Natural killer cell (primary cell): Measurements from ENCODE around the gene C1QTNF4. TPM values are rescaled to one million over a fixed set of nuclear protein-coding genes. Genes with fewer than 3 reads are reported as not detected.
"Not testable (repeated sequence)": the region's sequence is repeated elsewhere in the genome, so short reads cannot be mapped to it uniquely, and the experiment has no call there.

Experiments used
- ATAC-seq, 3 donors: fragments of 150-1000 bp in 2 of 3; fragments of 200-7000 bp in 1 of 3; cut with Tn5 transposase; 1 replicate in 1 of 3; 2 replicates in 2 of 3; pipeline ENCODE4 v1.10.0; 2021; ENCODE audit warnings: mild to moderate bottlenecking in 2 of 3, moderate library complexity in 2 of 3
- DNase-seq, 2 donors: peaks; one replicate each; pipeline versions ENCODE4 v3.0.0 to v3.0.0-alpha.2; 2013 to 2021; ENCODE audit warnings: mixed read lengths in 1 of 2
- H3K27ac ChIP-seq: one replicate; pipeline ENCODE4 v1.5.1; 2013; ENCODE audit warnings: mild to moderate bottlenecking, low read length
- H3K27me3 ChIP-seq: one replicate; pipeline ENCODE4 v1.6.1; 2013; ENCODE audit warnings: low read length; ENCODE audit not compliant: control insufficient read depth, insufficient read depth
- H3K36me3 ChIP-seq: one replicate; pipeline ENCODE4 v1.6.1; 2013; ENCODE audit warnings: low read length; ENCODE audit not compliant: control insufficient read depth, insufficient read depth
- H3K4me1 ChIP-seq: one replicate; pipeline ENCODE4 v1.6.1; 2013; ENCODE audit warnings: low read length; ENCODE audit not compliant: control insufficient read depth, insufficient read depth
- H3K4me3 ChIP-seq: one replicate; pipeline ENCODE4 v1.5.1; 2013; ENCODE audit warnings: low read length
- H3K9me3 ChIP-seq: one replicate; pipeline ENCODE4 v1.6.1; 2013; ENCODE audit warnings: low read length; ENCODE audit not compliant: control insufficient read depth, insufficient read depth
- H3K27ac Mint-ChIP-seq, 2 donors: one replicate each; pipeline ENCODE4 v1.8.0; 2022; ENCODE audit warnings: mild to moderate bottlenecking in 2 of 2, mixed read lengths in 2 of 2, moderate library complexity in 1 of 2
- H3K27me3 Mint-ChIP-seq, 2 donors: one replicate each; pipeline ENCODE4 v1.8.0; 2022; ENCODE audit warnings: low read depth in 2 of 2, mixed read lengths in 2 of 2
- H3K36me3 Mint-ChIP-seq: one replicate; pipeline ENCODE4 v1.8.0; 2022; ENCODE audit warnings: mixed read lengths
- H3K4me1 Mint-ChIP-seq, 2 donors: one replicate each; pipeline ENCODE4 v1.8.0; 2022; ENCODE audit warnings: mixed read lengths in 2 of 2
- H3K4me3 Mint-ChIP-seq: one replicate; pipeline ENCODE4 v1.8.0; 2022; ENCODE audit warnings: mild to moderate bottlenecking, moderate library complexity, mixed read lengths
- H3K9me3 Mint-ChIP-seq, 2 donors: one replicate each; pipeline ENCODE4 v1.8.0; 2022; ENCODE audit warnings: mixed read lengths in 2 of 2
- WGBS: methylation state at CpG from one replicate; pipeline ENCODE4 v1.1.7; 2013; ENCODE audit warnings: missing lambda C conversion rate; ENCODE audit not compliant: insufficient coverage; 5-methylcytosine and 5-hydroxymethylcytosine counted together
- intact Hi-C: fragments of 100-400 bp; cut with micrococcal nuclease; formaldehyde crosslinking; loops from one replicate; pipeline ENCODE4 v1.14.2; 2022
- total RNA-seq, 4 donors: library from RNA; stranded (reverse); fragments of 120-200 nt in 1 of 4; gene quantifications; one replicate each; pipeline versions ENCODE4 v1.2.3 to v1.2.4, GENCODE V29; 2013 to 2022
- TF ChIP-seq, protein P1 (sequence below): fragments of 200-600 bp; IDR thresholded peaks from one replicate; pipeline ENCODE4 v1.8.0; 2022; ENCODE audit warnings: antibody characterized with exemption

C1QTNF4 gene
- total RNA-seq, 3 donors from 2014 or later (not counting 1 experiment from before 2014, with no cell fraction given), result 0.78 to 2.0 (median 1.3) TPM

GRCh38 chr11:47565340-47566148, 28.7 kb downstream of the C1QTNF4 start, which contains the start of gene PTPMT1:
Gene PTPMT1, plus strand, starts transcription at chr11:47565599. Its CDS starts 24 bp downstream, at chr11:47565623.
- ATAC-seq (peak; percentile 93 to 95 (median 94)), DNase-seq (peak; percentile 60 to 76)
- H3K4me1 ChIP-seq, result peaks cover 19% of the 10 kb centered on the region
- Mint-ChIP-seq H3K4me1 (peaks cover 10 to 19% of the 10 kb centered on the region in 2 donors), H3K4me3 (peak within 1 kb of the TSS; percentile 83), H3K36me3 (no peaks in the 10 kb centered on the region), H3K27me3 (no peaks in the 10 kb centered on the region), H3K27ac (peak within 1 kb of the TSS in 1 of 2 donors; percentile 91), H3K9me3 (no peaks in the 10 kb centered on the region)
- peak within 1 kb of the TSS; percentile 88 for H3K27ac ChIP-seq
- intact Hi-C loops, result no loop called here
- H3K27me3 ChIP-seq, result no peaks in the 10 kb centered on the region
- peak within 1 kb of the TSS; percentile 93 for H3K4me3 ChIP-seq
- peaks cover 8% of the 10 kb centered on the region for H3K36me3 ChIP-seq
- no peaks in the 10 kb centered on the region for H3K9me3 ChIP-seq
- TF ChIP-seq, protein P1, sequence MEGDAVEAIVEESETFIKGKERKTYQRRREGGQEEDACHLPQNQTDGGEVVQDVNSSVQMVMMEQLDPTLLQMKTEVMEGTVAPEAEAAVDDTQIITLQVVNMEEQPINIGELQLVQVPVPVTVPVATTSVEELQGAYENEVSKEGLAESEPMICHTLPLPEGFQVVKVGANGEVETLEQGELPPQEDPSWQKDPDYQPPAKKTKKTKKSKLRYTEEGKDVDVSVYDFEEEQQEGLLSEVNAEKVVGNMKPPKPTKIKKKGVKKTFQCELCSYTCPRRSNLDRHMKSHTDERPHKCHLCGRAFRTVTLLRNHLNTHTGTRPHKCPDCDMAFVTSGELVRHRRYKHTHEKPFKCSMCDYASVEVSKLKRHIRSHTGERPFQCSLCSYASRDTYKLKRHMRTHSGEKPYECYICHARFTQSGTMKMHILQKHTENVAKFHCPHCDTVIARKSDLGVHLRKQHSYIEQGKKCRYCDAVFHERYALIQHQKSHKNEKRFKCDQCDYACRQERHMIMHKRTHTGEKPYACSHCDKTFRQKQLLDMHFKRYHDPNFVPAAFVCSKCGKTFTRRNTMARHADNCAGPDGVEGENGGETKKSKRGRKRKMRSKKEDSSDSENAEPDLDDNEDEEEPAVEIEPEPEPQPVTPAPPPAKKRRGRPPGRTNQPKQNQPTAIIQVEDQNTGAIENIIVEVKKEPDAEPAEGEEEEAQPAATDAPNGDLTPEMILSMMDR, result no peak
- under 1% methylated on average over 86 of the region's 86 CpGs for WGBS

DNA sequence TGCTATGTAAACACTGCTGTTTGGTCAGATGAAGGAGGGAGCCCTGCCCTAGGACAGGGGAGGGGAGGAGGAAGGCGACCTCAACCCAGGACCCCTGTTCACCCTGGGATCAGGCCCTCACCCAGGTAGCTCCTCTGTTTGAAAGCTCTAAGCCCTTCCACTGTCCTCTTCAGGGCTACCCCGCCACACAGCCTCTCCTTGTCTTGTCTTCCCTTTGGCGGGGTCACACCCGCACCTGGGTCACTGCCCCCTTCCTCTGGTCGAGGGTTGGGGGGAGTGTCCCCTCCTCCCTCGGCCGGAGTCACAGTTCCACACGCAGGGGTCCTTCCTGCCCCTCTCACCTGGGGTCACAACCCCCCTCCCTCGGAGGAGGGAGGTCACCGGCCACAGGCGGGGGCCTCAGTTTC, 29.3 kb downstream of the C1QTNF4 start:
- no peaks in the 10 kb centered on the region for H3K27me3 Mint-ChIP-seq
- peaks cover 10 to 19% of the 10 kb centered on the region in 2 donors for H3K4me1 Mint-ChIP-seq
- peaks cover 19% of the 10 kb centered on the region for H3K4me1 ChIP-seq
- TF ChIP-seq, protein P1, result no peak
- H3K36me3 Mint-ChIP-seq, result no peaks in the 10 kb centered on the region
- DNase-seq (no peak), ATAC-seq (peak in 2 of 3 donors; percentile 3 to 10)
- H3K4me3 ChIP-seq, result peak overlapping the region; percentile 93
- H3K9me3 ChIP-seq, result no peaks in the 10 kb centered on the region
- 11% methylated on average over 10 of the region's 11 CpGs for WGBS
- peak overlapping the region in 1 of 2 donors; percentile 91 for H3K27ac Mint-ChIP-seq
- H3K4me3 Mint-ChIP-seq, result peak overlapping the region; percentile 78
- peaks cover 3% of the 10 kb centered on the region for H3K36me3 ChIP-seq
- no peaks in the 10 kb centered on the region for H3K9me3 Mint-ChIP-seq
- peak overlapping the region; percentile 88 for H3K27ac ChIP-seq
- intact Hi-C loops, result no loop called here
- H3K27me3 ChIP-seq, result no peaks in the 10 kb centered on the region

DNA sequence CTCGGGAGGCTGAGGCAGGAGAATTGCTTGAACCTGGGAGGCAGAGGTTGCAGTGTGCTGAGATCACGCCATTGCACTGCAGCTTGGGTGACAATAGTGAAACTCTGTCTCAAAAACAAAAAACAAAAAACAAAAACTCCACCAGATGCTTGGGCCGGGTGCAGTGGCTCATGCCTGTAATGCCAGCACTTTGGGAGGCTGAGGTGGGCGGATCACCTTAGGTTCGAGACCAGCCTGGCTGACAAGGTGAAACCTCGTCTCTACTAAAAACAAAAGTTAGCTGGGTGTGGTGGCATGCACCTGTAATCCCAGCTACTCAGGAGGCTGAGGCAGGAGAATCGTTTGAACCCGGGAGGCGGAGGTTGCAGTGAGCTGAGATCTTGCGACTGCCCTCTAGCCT, 29.8 kb downstream of the C1QTNF4 start:
- Mint-ChIP-seq H3K4me1 (peaks cover 10 to 19% of the 10 kb centered on the region in 2 donors), H3K27ac (peak overlapping the region in 1 of 2 donors; percentile 91)
- peaks cover 19% of the 10 kb centered on the region for H3K4me1 ChIP-seq
- ATAC-seq, H3K9me3 ChIP-seq, H3K4me3 Mint-ChIP-seq, H3K36me3 ChIP-seq, H3K27me3 ChIP-seq, H3K9me3 Mint-ChIP-seq, DNase-seq, H3K27ac ChIP-seq, intact Hi-C loops, H3K4me3 ChIP-seq, H3K36me3 Mint-ChIP-seq, H3K27me3 Mint-ChIP-seq: not testable (repeated sequence)
- 95% methylated on average over 10 of the region's 10 CpGs for WGBS

DNA sequence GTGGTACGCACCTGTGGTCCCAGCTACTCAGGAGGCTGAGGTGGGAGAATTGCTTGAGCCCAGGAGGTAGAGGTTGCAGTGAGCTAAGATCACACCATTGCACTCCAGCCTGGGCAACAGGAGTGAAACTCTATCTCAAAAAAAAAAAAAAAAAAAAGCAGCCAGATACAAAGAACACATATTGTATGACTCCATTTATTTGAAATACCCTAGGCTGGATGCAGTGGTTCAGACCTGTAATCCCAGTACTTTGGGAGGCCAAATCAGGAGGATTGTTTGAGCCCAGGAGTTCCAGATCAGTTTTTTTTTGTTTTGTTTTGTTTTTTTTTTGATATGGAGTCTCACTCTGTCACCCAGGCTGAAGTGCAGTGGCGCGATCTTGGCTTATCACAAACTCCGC, 31.8 kb downstream of the C1QTNF4 start:
- not testable (repeated sequence) for H3K9me3 Mint-ChIP-seq

More for the DNA sequence above, 31.8 kb downstream of the C1QTNF4 start:
- H3K4me3 Mint-ChIP-seq, H3K27me3 Mint-ChIP-seq, H3K27ac ChIP-seq, H3K36me3 ChIP-seq, H3K36me3 Mint-ChIP-seq, H3K4me3 ChIP-seq, intact Hi-C loops, ATAC-seq, DNase-seq, H3K27ac Mint-ChIP-seq, H3K27me3 ChIP-seq, H3K9me3 ChIP-seq: not testable (repeated sequence)
- WGBS, result 94% methylated on average over 4 of the region's 4 CpGs
- H3K4me1 ChIP-seq, result peaks cover 19% of the 10 kb centered on the region
- peaks cover 10 to 19% of the 10 kb centered on the region in 2 donors for H3K4me1 Mint-ChIP-seq
